Measurements from ENCODE around the gene ATP9A. TPM values are rescaled to one million over a fixed set of nuclear protein-coding genes. Genes with fewer than 3 reads are reported as not detected.
"Not testable (repeated sequence)": the region's sequence is repeated elsewhere in the genome, so short reads cannot be mapped to it uniquely, and the experiment has no call there.

ATP9A gene
- total and polyA plus RNA-seq, 2 donors (not counting 3 experiments of a cell fraction or from before 2014, with no cell fraction given) = 20.9 to 41.5 TPM

- no peaks in the 10 kb centered on the region for H3K27me3 ChIP-seq (ENCODE audit: control insufficient read depth in 2 of 2, insufficient read depth in 2 of 2, low read length in 2 of 2)
- peak overlapping the region; percentile 55 for H3K27ac ChIP-seq (ENCODE audit: insufficient read depth, low read depth, low read length)
- H2AFZ ChIP-seq (ENCODE audit: low read depth, low read length) = peak overlapping the region; percentile 65
- dilution Hi-C loops (cut with MboI; ENCODE audit: extremely low pct_ligation_motif_present, low sequenced_read_pairs) (no loop called here), intact Hi-C loops (cut with micrococcal nuclease) (loop anchor here (2.0 to 10.0 kb wide), 5 partner anchors 14 to 402 kb away; no protein-coding TSS in a partner anchor)
- no peaks in the 10 kb centered on the region for H3K36me3 ChIP-seq (ENCODE audit: control insufficient read depth in 2 of 2, extremely low read depth in 1 of 2, insufficient read depth in 2 of 2, low read length in 2 of 2)
- FAIRE-seq (no peak), DNase-seq (ENCODE audit: low read depth, low spot score) (peak; percentile 42)
- TF ChIP-seq CTCF (IDR thresholded peaks at IDR 0.05; ENCODE audit: extremely low read depth in 1 of 2, insufficient read depth in 1 of 2, low read depth in 1 of 2, low read length in 2 of 2) (peak; percentile 34 to 65), MAX (IDR thresholded peaks at IDR 0.05; ENCODE audit: insufficient read depth, insufficient read length) (no peak), FOS (IDR thresholded peaks at IDR 0.05; ENCODE audit: borderline replicate concordance, insufficient read depth, low read length) (no peak)
- no peaks in the 10 kb centered on the region for H3K9me1 ChIP-seq (replicated peaks; ENCODE audit: control insufficient read depth, extremely low read depth, insufficient read depth, low read length)
- BruUV-seq (replicated peaks) = no TSS peak
- H3K4me2 ChIP-seq (ENCODE audit: insufficient read depth, low read length) = peak overlapping the region; percentile 85
- no peaks in the 10 kb centered on the region for H4K20me1 ChIP-seq (replicated peaks; ENCODE audit: control insufficient read depth, extremely low read depth, insufficient read depth, low read length)
- peak overlapping the region; percentile 51 to 88 (median 86) for H3K4me3 ChIP-seq (replicated peaks in 1 of 3; ENCODE audit: insufficient read depth in 1 of 3, low read depth in 1 of 3, low read length in 3 of 3)
- POLR2A ChIA-PET = no interaction called here
- CTCF ChIA-PET = interaction anchor here (0.7 to 1.5 kb wide), 3 partner anchors 15 to 66 kb away, joined by 3 to 4 read pairs (median 3); no protein-coding TSS in a partner anchor
- H3K79me2 ChIP-seq (ENCODE audit: control insufficient read depth, insufficient read depth, low read length) = peaks cover 3% of the 10 kb centered on the region
- peak overlapping the region; percentile 88 for H3K9ac ChIP-seq (replicated peaks; ENCODE audit: extremely low read depth, insufficient read depth, low read length)
- no peaks in the 10 kb centered on the region for H3K4me1 ChIP-seq (ENCODE audit: control insufficient read depth, extremely low read depth, insufficient read depth, low read length)
- H3K9me3 ChIP-seq (replicated peaks; ENCODE audit: control insufficient read depth, insufficient read depth, low read length) = no peaks in the 10 kb centered on the region
Measured at GRCh38 chr20:51766994-51767866, 960 bp downstream of the ATP9A start.

GRCh38 chr20:51765381-51765780 lies 2.8 kb downstream of the ATP9A start:
- H3K4me1 ChIP-seq (ENCODE audit: control insufficient read depth, extremely low read depth, insufficient read depth, low read length); H3K36me3 ChIP-seq (ENCODE audit: control insufficient read depth in 2 of 2, extremely low read depth in 1 of 2, insufficient read depth in 2 of 2, low read length in 2 of 2); H3K27me3 ChIP-seq (ENCODE audit: control insufficient read depth in 2 of 2, insufficient read depth in 2 of 2, low read length in 2 of 2); H3K4me2 ChIP-seq (ENCODE audit: insufficient read depth, low read length); H3K27ac ChIP-seq (ENCODE audit: insufficient read depth, low read depth, low read length); H3K79me2 ChIP-seq (ENCODE audit: control insufficient read depth, insufficient read depth, low read length); H4K20me1 ChIP-seq (replicated peaks; ENCODE audit: control insufficient read depth, extremely low read depth, insufficient read depth, low read length); H2AFZ ChIP-seq (ENCODE audit: low read depth, low read length); FAIRE-seq; POLR2A ChIA-PET; BruUV-seq (replicated peaks); H3K4me3 ChIP-seq (replicated peaks in 1 of 3; ENCODE audit: insufficient read depth in 1 of 3, low read depth in 1 of 3, low read length in 3 of 3); dilution Hi-C loops (cut with MboI; ENCODE audit: extremely low pct_ligation_motif_present, low sequenced_read_pairs); H3K9me1 ChIP-seq (replicated peaks; ENCODE audit: control insufficient read depth, extremely low read depth, insufficient read depth, low read length); H3K9ac ChIP-seq (replicated peaks; ENCODE audit: extremely low read depth, insufficient read depth, low read length); DNase-seq (ENCODE audit: low read depth, low spot score); H3K9me3 ChIP-seq (replicated peaks; ENCODE audit: control insufficient read depth, insufficient read depth, low read length): not testable (repeated sequence)
- intact Hi-C loops (cut with micrococcal nuclease) = loop anchor here (5.0 to 10.0 kb wide), 3 partner anchors 68 to 401 kb away; no protein-coding TSS in a partner anchor
- CTCF ChIA-PET = interaction anchor here (0.5 kb wide), 1 partner anchor 256 kb away, joined by 5 read pairs; no protein-coding TSS in a partner anchor
